GM12801 (cell line): ENCODE data around the gene SLC27A6.

ENCODE experiments used
- TF ChIP-seq, protein P1 (sequence below): IDR thresholded peaks from one replicate; pipeline ENCODE4 v1.5.1; 2011; ENCODE audit warnings: control low read depth; ENCODE audit not compliant: insufficient read length; ENCODE audit errors: extremely low read depth

Gene SLC27A6

DNA sequence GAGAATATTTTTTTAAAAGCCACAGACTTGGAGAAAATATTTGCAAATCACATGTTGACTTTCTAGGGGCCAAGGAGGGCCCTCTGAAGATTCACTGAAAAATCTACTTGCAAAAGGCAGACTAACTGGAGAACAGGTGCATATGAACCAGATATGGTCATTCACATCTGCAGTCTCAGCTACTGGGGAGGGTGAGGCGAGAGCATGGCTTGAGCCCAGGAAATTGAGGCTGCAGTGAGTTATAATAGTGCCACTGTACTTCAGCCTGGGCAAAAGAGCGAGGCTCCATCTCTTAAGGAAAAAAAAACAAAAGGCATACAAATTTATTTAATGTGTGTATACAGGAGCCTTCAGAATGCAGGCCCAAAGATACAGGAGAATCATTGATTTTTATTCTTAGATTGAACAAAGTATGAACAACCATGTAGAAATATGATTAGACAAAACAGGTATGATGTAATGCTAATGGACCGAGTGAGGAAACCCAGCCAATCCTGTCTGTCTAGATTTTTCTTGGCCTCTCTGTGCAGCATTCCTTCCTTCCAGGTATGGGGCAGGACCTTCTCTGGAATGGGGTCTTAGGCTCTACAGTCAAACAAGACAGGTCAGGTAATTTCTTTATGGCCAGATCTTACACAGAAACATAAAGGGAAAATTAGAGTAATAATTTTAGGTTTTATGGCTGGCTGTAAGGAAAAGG, 15.3 kb upstream of the SLC27A6 start:
- TF ChIP-seq, protein P1, sequence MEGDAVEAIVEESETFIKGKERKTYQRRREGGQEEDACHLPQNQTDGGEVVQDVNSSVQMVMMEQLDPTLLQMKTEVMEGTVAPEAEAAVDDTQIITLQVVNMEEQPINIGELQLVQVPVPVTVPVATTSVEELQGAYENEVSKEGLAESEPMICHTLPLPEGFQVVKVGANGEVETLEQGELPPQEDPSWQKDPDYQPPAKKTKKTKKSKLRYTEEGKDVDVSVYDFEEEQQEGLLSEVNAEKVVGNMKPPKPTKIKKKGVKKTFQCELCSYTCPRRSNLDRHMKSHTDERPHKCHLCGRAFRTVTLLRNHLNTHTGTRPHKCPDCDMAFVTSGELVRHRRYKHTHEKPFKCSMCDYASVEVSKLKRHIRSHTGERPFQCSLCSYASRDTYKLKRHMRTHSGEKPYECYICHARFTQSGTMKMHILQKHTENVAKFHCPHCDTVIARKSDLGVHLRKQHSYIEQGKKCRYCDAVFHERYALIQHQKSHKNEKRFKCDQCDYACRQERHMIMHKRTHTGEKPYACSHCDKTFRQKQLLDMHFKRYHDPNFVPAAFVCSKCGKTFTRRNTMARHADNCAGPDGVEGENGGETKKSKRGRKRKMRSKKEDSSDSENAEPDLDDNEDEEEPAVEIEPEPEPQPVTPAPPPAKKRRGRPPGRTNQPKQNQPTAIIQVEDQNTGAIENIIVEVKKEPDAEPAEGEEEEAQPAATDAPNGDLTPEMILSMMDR: no peak

DNA sequence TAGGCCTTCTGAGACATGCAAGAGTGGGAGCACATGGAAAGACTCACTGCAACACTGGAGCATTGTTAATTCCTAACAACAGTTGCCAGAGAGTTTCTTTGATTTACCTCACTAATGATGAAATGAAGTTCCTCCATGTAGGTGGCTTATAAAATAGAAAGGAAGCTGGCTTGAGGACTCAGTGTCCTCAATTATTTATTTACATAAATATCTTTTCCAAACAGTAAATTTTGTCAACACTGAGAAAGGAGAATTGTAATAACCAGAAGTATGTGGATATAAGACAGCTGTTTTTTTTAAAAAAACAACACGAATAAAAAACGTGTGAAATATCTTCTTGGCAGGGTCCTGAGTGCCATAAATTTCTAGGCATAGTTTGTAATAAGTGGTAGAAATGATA, 9.1 kb upstream of the SLC27A6 start:
- TF ChIP-seq, protein P1: no peak

DNA sequence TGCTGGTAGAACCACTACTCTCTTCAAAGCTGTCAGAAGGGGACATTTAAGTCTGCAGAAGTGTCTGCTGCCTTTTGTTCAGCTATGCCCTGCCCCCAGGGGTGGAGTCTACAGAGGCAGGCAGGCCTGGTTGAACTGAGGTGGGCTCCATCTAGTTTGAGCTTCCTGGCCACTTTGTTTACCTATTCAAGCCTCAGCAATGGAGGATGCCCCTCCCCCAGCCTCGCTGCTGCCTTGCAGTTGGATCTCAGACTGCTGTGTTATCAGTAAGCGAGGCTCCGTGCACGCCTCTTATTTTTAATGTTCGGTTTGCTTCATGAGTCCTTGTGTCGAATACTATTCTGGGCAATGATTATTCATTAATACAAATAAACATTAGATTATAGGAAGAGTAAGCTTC, 3.1 kb upstream of the SLC27A6 start:
- TF ChIP-seq, protein P1: no peak

DNA sequence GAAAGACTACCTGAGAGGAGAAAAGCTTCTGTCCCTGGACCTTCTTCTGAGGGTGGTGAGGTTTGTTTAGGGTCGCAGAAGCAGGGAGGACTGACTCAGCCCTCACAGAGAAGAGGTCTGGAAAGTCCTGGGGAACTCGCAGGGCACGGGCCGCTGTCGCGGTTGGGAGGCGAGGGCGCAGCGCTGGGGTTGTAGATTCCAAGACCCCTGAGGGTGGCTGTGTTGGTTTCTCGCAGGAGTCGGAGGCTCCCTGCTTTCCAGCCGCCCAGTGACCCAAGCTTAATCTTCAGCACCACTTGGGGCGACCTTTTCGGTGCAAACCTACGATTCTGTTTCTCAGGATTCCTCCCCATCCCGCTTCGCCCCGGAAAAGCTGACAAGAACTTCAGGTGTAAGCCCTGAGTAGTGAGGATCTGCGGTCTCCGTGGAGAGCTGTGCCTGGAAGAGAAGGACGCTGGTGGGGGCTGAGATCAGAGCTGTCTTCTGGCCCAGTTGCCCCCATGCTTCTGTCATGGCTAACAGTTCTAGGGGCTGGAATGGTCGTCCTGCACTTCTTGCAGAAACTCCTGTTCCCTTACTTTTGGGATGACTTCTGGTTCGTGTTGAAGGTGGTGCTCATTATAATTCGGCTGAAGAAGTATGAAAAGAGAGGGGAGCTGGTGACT, 482 bp downstream of the SLC27A6 start:
- TF ChIP-seq, protein P1: no peak

DNA sequence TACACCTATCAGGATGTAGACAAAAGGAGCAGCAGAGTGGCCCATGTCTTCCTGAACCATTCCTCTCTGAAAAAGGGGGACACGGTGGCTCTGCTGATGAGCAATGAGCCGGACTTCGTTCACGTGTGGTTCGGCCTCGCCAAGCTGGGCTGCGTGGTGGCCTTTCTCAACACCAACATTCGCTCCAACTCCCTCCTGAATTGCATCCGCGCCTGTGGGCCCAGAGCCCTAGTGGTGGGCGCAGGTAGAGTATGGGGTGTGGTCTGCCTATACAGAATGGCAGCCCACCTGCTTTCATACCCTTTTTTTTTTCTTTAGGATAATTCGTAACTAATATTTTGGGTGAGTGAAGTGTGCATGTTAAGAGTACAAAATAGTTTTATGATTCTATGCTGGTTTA, 1.1 kb downstream of the SLC27A6 start:
- TF ChIP-seq, protein P1: no peak

DNA sequence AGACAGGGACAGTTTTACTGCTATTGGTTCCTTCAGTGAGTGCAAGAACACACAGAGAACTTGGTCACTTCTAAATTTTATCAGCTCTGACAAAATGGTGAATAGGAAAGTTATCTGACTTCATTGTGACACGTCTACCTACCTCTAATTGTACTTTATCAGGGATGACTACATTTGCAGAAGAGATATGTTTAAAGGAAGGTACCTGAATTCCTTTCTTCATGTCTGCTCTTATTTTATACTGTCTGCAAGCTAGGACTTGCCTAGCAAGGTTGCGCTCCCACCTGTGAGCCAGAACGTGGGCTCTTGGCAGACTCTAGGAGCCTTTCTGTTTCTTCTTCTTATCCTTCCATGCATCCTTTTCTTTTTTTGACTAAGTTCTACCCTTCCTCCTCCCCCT, 1.6 kb downstream of the SLC27A6 start:
- TF ChIP-seq, protein P1: no peak

DNA sequence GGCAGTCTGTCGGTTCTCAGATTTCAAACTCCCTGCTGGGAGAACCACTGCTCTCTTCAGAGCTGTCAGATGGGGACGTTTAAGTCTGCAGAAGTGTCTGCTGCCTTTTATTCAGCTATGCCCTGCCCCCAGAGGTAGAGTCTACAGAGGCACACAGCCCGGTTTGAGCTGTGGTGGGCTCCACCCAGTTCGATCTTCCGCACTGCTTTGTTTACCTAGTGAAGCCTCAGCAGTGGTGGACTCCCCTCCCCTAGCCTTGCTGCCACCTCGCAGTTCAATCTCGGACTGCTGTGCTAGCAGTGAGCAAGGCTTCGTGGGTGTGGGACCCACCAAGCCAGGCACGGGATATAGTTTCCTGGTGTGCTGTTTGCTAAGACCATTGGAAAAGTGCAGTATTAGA, 8.0 kb downstream of the SLC27A6 start:
- TF ChIP-seq, protein P1: no peak
